Karpas-422 (cell line): ENCODE results near the gene VSTM5. TPM values are rescaled to one million over a fixed set of nuclear protein-coding genes. Genes with fewer than 3 reads are reported as not detected.
"Not testable (repeated sequence)": the region's sequence is repeated elsewhere in the genome, so short reads cannot be mapped to it uniquely, and the experiment has no call there.

Source experiments
- DNase-seq: peaks from one replicate; pipeline ENCODE4 v3.0.0-alpha.2; 2015
- H2AFZ ChIP-seq: fragments of 200-600 bp; sonication (generic); 2 replicates; pipeline ENCODE4 v1.6.1; 2014; ENCODE audit warnings: antibody characterized with exemption, low read length, mixed read lengths
- H3K27ac ChIP-seq: fragments of 200-600 bp; sonication (generic); 2 replicates; pipeline ENCODE4 v1.5.1; 2014; ENCODE audit warnings: mild to moderate bottlenecking, low read length, moderate library complexity
- H3K27me3 ChIP-seq: fragments of 200-600 bp; sonication (generic); 2 replicates; pipeline ENCODE4 v1.6.1; 2014; ENCODE audit warnings: low read length, mixed read lengths
- H3K36me3 ChIP-seq: fragments of 200-600 bp; sonication (generic); 2 replicates; pipeline ENCODE4 v1.6.1; 2014; ENCODE audit warnings: low read length, mixed read lengths; ENCODE audit not compliant: insufficient read depth
- H3K4me1 ChIP-seq: fragments of 200-600 bp; sonication (generic); 2 replicates; pipeline ENCODE4 v1.6.1; 2014; ENCODE audit warnings: mild to moderate bottlenecking, low read length, mixed read lengths
- H3K4me2 ChIP-seq: fragments of 200-600 bp; sonication (generic); 2 replicates; pipeline ENCODE4 v1.6.1; 2014; ENCODE audit warnings: low read length, low read depth, mild to moderate bottlenecking; ENCODE audit not compliant: poor library complexity, severe bottlenecking
- H3K4me3 ChIP-seq: fragments of 200-600 bp; sonication (generic); 2 replicates; pipeline ENCODE4 v1.5.1; 2014; ENCODE audit warnings: mild to moderate bottlenecking, antibody characterized with exemption, low read length, mixed read lengths
- H3K79me2 ChIP-seq: fragments of 200-600 bp; sonication (generic); 2 replicates; pipeline ENCODE4 v1.6.1; 2014; ENCODE audit warnings: mild to moderate bottlenecking, low read length, mixed read lengths
- H3K9ac ChIP-seq: fragments of 200-600 bp; sonication (generic); 2 replicates; pipeline ENCODE4 v1.6.0; 2014; ENCODE audit warnings: low read length
- H3K9me2 ChIP-seq: fragments of 200-600 bp; sonication (generic), shearing (Covaris generic); replicated peaks from 2 replicates; pipeline ENCODE4 v1.6.0; 2014; ENCODE audit warnings: mild to moderate bottlenecking, low read length, moderate library complexity; ENCODE audit not compliant: insufficient read depth
- H3K9me3 ChIP-seq: fragments of 300-700, 200-600 bp; sonication (generic); 2 replicates; pipeline ENCODE4 v1.6.1; 2014; ENCODE audit warnings: low read length, mixed read lengths
- H4K20me1 ChIP-seq: fragments of 200-600 bp; sonication (generic); 2 replicates; pipeline ENCODE4 v1.6.1; 2014; ENCODE audit warnings: mild to moderate bottlenecking, antibody characterized with exemption, low read length, low read depth; ENCODE audit not compliant: insufficient read depth
- total RNA-seq: library from RNA; depleted of rRNA; stranded (reverse); fragments of >200 nt; shearing (Covaris generic); gene quantifications from 2 replicates; pipeline ENCODE4 v1.2.3, GENCODE V29; 2014; ENCODE audit warnings: low replicate concordance; rRNA removed

VSTM5 gene, protein sequence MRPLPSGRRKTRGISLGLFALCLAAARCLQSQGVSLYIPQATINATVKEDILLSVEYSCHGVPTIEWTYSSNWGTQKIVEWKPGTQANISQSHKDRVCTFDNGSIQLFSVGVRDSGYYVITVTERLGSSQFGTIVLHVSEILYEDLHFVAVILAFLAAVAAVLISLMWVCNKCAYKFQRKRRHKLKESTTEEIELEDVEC
- total RNA-seq: not detected in 2 replicates

DNA sequence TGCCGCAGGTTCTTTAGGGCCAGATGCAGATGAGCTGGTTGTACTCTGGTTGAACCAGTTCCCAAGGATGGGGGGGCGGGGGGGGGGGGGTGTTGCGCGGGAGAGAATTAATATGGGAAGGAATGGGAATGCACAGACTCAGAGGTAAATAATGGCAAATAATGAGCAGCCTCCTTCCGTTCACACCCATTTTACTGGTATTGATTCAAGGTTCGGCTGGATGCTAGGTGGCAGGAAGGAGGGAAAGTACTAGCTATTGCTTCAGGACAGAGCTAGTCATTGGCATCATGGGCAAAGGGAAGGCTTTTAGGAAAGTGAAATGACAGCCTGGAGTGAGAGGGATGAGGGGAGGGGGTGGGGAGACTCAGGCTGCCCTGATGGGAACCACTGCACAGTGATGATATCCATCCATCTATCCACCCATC is at the start of gene VSTM5:
Gene VSTM5 (minus strand): TSS at position 25 of the 425 bp plus-strand sequence. CDS start 116 bp downstream, outside the sequence.
- no peak within 1 kb of the TSS for H2AFZ ChIP-seq
- no peak within 1 kb of the TSS for H3K4me2 ChIP-seq
- H3K9ac ChIP-seq: no peak within 1 kb of the TSS
- H3K36me3 ChIP-seq: no peaks in the 10 kb centered on the region
- no peak within 1 kb of the TSS for H3K27ac ChIP-seq
- H3K9me2 ChIP-seq: no peaks in the 10 kb centered on the region
- no peaks in the 10 kb centered on the region for H3K27me3 ChIP-seq
- H3K79me2 ChIP-seq: no peaks in the 10 kb centered on the region
- no peak within 1 kb of the TSS for H3K4me3 ChIP-seq
- H3K9me3 ChIP-seq: no peaks in the 10 kb centered on the region
- no peaks in the 10 kb centered on the region for H3K4me1 ChIP-seq
- no peak for DNase-seq
- H4K20me1 ChIP-seq: no peaks in the 10 kb centered on the region

- Histone ChIP-seq H3K27ac (no peak overlapping the region), H3K4me2 (no peak overlapping the region), H3K4me3 (no peak overlapping the region), H3K9ac (no peak overlapping the region), H4K20me1 (no peaks in the 10 kb centered on the region), H3K4me1 (no peaks in the 10 kb centered on the region), H2AFZ (no peak overlapping the region), H3K9me2 (no peaks in the 10 kb centered on the region), H3K27me3 (peaks cover 2% of the 10 kb centered on the region; the same call in 1 of the 2 replicates), H3K36me3 (no peaks in the 10 kb centered on the region), H3K9me3 (no peaks in the 10 kb centered on the region), H3K79me2 (no peaks in the 10 kb centered on the region)
- peak; percentile 91 for DNase-seq
Measured at GRCh38 chr11:93895106-93895862, 44.9 kb upstream of the VSTM5 start.

DNA sequence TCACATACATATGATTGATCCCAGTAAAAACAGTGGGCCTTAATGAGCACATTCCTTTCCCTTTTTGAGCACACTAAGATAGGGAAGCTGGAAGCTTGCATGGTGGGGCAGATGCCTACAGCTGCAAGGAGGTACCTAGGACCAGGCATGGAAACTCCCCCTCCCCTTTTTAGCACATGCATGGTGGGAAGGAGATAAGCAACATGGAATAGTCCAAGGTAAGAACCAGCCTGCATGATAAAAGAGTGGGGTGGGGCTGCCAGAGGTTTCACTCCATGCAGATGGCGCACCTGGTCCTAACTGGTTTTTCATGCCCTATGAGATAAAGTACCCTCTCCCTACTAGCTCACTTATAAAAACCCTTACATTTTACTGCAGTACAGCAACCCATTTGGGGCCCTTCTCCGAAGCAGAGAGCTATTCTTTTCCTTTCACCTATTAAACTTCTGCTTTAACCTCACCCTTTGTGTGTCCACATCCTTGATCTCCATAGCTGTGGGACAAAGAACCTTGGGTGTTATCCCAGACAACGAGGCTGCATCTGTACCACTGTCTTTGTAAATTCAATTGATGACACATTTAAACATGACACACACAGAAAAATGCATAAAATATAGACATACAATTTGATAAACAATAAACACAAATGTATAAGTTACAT is 40.1 kb upstream of the VSTM5 start:
- no peak for DNase-seq
- H3K79me2 ChIP-seq: no peaks in the 10 kb centered on the region
- no peaks in the 10 kb centered on the region for H3K9me3 ChIP-seq
- H4K20me1 ChIP-seq: no peaks in the 10 kb centered on the region
- no peak overlapping the region for H3K4me2 ChIP-seq
- no peak overlapping the region for H3K4me3 ChIP-seq
- peaks cover 2% of the 10 kb centered on the region; the same call in 1 of the 2 replicates for H3K27me3 ChIP-seq
- H3K4me1 ChIP-seq: no peaks in the 10 kb centered on the region
- H3K36me3 ChIP-seq: no peaks in the 10 kb centered on the region
- no peaks in the 10 kb centered on the region for H3K9me2 ChIP-seq
- H3K9ac ChIP-seq: no peak overlapping the region
- H2AFZ ChIP-seq: no peak overlapping the region
- H3K27ac ChIP-seq: no peak overlapping the region

- no peak overlapping the region for H3K4me3 ChIP-seq
- no peaks in the 10 kb centered on the region for H4K20me1 ChIP-seq
- no peak overlapping the region for H3K4me2 ChIP-seq
- peaks cover 8% of the 10 kb centered on the region for H3K9me3 ChIP-seq
- H3K36me3 ChIP-seq: no peaks in the 10 kb centered on the region
- no peak overlapping the region for H3K9ac ChIP-seq
- H3K4me1 ChIP-seq: peaks cover 3% of the 10 kb centered on the region; the same call in 1 of the 2 replicates
- no peak overlapping the region for H3K27ac ChIP-seq
- H3K27me3 ChIP-seq: peaks cover 6% of the 10 kb centered on the region
- DNase-seq: no peak
- no peaks in the 10 kb centered on the region for H3K79me2 ChIP-seq
- no peak overlapping the region for H2AFZ ChIP-seq
- no peaks in the 10 kb centered on the region for H3K9me2 ChIP-seq
Measured at GRCh38 chr11:93887111-93887510, 36.7 kb upstream of the VSTM5 start.

- H3K4me1 ChIP-seq, H3K4me3 ChIP-seq, H3K4me2 ChIP-seq, H3K9me2 ChIP-seq, DNase-seq, H3K27me3 ChIP-seq, H3K9ac ChIP-seq, H4K20me1 ChIP-seq, H2AFZ ChIP-seq, H3K27ac ChIP-seq, H3K36me3 ChIP-seq, H3K79me2 ChIP-seq: not testable (repeated sequence)
- peaks cover 14% of the 10 kb centered on the region for H3K9me3 ChIP-seq
Measured at GRCh38 chr11:93879114-93879513, 28.7 kb upstream of the VSTM5 start.

DNA sequence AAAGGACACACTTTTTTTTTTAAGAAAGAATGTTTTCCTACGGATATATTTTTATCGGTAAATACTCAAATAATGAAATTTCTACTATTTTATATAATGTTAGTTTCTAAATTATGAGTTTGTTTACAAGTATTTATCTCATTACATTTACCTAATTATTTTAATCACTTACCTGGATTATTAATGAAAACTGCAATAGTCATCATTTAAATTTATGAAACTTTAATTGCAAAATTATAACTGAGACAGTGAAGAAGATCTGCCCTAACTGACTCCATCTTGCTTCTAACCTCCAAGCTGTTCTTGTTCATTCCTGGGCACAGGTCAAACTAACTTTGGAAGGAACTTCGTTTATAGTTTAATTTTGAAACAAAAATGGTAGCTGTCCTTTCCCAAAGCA is 25.2 kb upstream of the VSTM5 start:
- Histone ChIP-seq H3K9me3 (no peaks in the 10 kb centered on the region), H2AFZ (no peak overlapping the region), H3K27ac (no peak overlapping the region), H3K79me2 (no peaks in the 10 kb centered on the region), H4K20me1 (no peaks in the 10 kb centered on the region), H3K4me3 (no peak overlapping the region), H3K36me3 (no peaks in the 10 kb centered on the region), H3K9me2 (no peaks in the 10 kb centered on the region), H3K27me3 (no peaks in the 10 kb centered on the region), H3K9ac (no peak overlapping the region), H3K4me2 (no peak overlapping the region), H3K4me1 (no peaks in the 10 kb centered on the region)
- no peak for DNase-seq

GRCh38 chr11:93871526-93871925 is 21.1 kb upstream of the VSTM5 start:
- Histone ChIP-seq H3K9ac (no peak overlapping the region), H3K27ac (no peak overlapping the region), H3K4me2 (no peak overlapping the region), H3K4me1 (no peaks in the 10 kb centered on the region), H3K79me2 (no peaks in the 10 kb centered on the region), H3K36me3 (no peaks in the 10 kb centered on the region), H4K20me1 (no peaks in the 10 kb centered on the region), H3K9me2 (no peaks in the 10 kb centered on the region), H3K9me3 (no peaks in the 10 kb centered on the region), H3K27me3 (no peaks in the 10 kb centered on the region), H2AFZ (no peak overlapping the region), H3K4me3 (no peak overlapping the region)
- DNase-seq: no peak

- Histone ChIP-seq H3K9ac (no peak overlapping the region), H3K9me3 (no peaks in the 10 kb centered on the region), H3K27me3 (no peaks in the 10 kb centered on the region), H3K9me2 (no peaks in the 10 kb centered on the region), H3K4me3 (no peak overlapping the region), H3K4me1 (no peaks in the 10 kb centered on the region), H3K27ac (no peak overlapping the region), H4K20me1 (no peaks in the 10 kb centered on the region), H2AFZ (no peak overlapping the region), H3K4me2 (no peak overlapping the region), H3K36me3 (no peaks in the 10 kb centered on the region), H3K79me2 (no peaks in the 10 kb centered on the region)
- DNase-seq: no peak
Measured at GRCh38 chr11:93870616-93871015, 20.2 kb upstream of the VSTM5 start.
